ENCODE results near the gene PLPP2.
"Not testable (repeated sequence)": the region's sequence is repeated elsewhere in the genome, so short reads cannot be mapped to it uniquely, and the experiment has no call there.

PLPP2 gene

GRCh38 chr19:275958-276646, 15.1 kb downstream of the PLPP2 start:
- FAIRE-seq (no peak), DNase-seq (ENCODE audit: insufficient read length, low spot score) (no peak)

DNA sequence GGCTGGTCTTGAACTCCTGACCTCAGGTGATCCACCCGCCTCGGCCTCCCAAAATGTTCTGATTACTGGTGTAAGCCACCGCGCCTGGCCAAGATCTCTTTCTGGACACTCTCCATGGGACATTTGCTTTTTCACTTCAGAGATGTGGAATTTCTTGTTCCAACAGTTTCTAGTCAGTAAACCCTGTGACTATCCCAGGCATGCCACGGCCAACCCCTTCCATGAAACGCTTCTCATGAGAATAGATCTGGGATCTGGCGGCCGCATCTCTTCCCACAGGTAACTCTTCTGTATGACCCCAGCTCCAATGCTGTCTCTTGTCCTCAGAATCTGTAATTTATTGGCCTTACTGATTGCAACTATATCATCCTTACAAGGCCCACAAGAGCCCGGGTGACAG, 16.2 kb downstream of the PLPP2 start:
- FAIRE-seq, result no peak
- no peak for DNase-seq (ENCODE audit: insufficient read length, low spot score)

- FAIRE-seq (no peak), DNase-seq (ENCODE audit: insufficient read length, low spot score) (no peak)
These were observed 17.8 kb downstream of the PLPP2 start for GRCh38 chr19:273393-273792.

GRCh38 chr19:271856-272255, 19.3 kb downstream of the PLPP2 start:
- FAIRE-seq, result no peak

DNA sequence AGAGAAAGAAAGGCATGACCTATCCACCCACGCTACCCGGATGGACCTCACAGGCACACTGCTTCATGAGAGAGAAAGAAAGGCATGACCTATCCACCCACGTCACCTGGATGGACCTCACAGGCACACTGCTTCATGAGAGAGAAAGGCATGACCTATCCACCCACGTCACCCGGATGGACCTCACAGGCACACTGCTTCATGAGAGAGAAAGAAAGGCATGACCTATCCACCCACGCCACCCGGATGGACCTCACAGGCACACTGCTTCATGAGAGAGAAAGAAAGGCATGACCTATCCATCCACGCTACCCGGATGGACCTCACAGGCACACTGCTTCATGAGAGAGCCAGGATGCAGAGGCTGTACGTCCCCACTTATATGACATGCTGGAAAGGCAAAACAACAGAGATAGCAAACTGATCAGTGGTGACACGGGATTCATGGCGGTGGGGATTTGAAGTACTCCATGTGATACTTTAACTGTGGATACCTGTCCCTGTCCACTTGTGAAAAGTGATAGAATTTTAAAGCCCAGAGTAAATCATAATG, 20.4 kb downstream of the PLPP2 start:
- DNase-seq (ENCODE audit: insufficient read length, low spot score); FAIRE-seq: not testable (repeated sequence)

More at GRCh38 chr19:271856-272255, 19.3 kb downstream of the PLPP2 start:
- no peak for DNase-seq (ENCODE audit: insufficient read length, low spot score)

DNA sequence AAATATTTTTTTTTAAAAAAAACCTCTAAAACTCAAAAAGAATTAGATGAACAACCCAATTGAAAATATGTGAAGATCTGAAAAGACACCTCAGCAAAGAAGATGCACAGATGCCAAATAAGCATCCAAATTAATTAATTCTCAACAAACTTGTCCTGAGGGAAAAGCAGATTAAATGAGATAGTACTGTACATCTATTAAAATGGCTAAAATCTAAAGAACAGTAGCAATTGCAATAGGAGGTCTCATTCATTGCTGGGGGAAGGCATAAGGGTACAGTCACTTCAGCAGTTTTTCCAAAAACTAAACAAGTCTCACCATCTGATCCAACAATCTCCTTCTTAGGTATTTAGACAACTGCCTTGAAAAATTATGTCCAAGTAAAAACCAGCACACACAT, 22.0 kb downstream of the PLPP2 start:
- no peak for FAIRE-seq
- DNase-seq (ENCODE audit: insufficient read length, low spot score), result no peak

DNA sequence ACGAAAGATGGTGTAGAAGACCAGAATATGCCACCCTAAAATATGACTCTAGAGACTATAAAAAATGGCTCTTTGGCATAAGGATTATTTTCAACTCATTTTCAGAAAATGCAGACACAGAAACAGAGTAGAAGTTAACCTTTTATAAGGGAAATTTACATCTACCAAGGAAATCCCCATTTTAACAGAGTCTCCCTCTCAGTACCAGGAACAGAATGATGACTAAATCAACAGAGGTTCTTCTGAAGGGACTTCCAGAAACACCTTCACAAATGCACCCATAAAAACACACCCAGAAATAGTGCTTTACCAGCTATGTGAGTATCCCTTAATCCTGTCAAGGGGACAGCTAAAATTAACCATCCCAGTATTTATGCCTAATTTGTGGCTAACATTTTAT, 29.1 kb downstream of the PLPP2 start:
- no peak for FAIRE-seq

GRCh38 chr19:256804-257203, 34.4 kb downstream of the PLPP2 start:
- not testable (repeated sequence) for DNase-seq (ENCODE audit: insufficient read length, low spot score); FAIRE-seq

More for the DNA sequence above, 29.1 kb downstream of the PLPP2 start:
- DNase-seq (ENCODE audit: insufficient read length, low spot score), result no peak

DNA sequence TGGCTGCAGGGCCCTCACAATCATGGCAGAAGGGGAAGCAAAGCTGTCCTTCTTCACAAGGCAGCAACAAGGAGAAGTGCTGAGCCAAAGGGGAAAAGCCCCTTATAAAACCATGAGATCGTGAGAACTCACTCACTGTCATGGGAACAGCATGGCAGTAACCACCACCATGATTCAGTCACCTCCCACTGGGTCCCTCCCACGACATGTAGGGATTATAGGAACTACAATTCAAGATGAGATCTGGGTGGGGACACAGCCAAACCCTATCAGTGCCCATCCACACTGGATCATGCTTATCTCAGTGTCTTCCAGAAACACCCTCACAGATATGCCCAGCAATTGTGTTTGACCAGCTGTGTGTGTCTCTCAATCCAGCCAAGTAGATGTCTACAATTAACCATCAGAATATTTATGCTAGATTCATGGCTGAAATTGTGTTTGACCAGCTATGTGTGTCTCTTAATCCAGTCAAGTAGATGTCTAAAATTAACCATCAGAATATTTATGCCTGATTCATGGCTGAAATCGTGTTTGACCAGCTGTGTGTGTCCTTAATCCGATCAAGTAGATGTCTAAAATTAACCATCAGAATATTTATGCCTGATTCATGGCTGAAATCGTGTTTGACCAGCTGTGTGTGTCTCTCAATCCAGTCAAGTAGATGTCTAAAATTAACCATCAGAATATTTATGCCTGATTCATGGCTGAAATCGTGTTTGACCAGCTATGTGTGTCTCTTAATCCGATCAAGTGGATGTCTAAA, 38.6 kb downstream of the PLPP2 start:
- not testable (repeated sequence) for DNase-seq (ENCODE audit: insufficient read length, low spot score); FAIRE-seq

DNA sequence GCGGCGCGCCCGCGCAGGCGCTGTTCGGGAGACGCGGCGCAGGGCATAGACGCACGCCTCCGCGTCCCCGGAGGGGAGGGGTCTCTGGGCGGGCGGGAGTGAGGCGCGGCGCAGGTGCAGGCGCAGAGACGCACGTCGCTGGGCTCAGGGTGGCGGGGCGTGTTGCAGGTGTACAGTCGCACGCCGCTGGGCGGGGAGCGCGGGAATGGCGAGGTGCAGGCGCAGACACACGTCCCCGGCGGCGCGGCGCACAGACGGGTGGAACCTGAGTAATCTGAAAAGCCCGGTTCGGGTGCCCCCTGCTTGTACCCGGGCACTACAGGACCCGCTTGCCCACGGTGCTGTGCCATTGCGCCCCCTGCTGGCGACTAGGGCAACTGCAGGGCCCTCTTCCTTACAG, 44.7 kb downstream of the PLPP2 start:
- DNase-seq (ENCODE audit: insufficient read length, low spot score), result no peak
- no peak for FAIRE-seq

GRCh38 chr19:245900-246299, 45.3 kb downstream of the PLPP2 start:
- not testable (repeated sequence) for FAIRE-seq; DNase-seq (ENCODE audit: insufficient read length, low spot score)

DNA sequence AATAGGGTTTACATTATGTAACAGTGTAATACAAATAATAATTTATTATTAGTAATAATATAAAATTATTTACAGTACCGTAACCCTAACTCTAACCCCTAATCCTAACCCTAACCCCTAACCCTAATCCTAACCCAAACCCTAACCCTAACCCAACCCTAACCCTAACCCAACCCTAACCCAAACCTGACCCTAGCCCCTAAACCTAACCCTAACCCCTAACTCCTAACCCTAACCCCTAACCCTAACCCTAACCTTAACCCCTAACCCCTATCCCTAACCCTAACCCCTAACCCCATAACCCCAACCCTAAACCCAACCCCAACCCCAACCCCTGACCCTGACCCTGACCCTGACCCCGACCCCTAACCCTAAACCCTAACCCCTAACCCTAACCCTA, 45.7 kb downstream of the PLPP2 start:
- no peak for FAIRE-seq
- no peak for DNase-seq (ENCODE audit: insufficient read length, low spot score)

All from GM19239 (cell line).